ENCODE results near the gene IGF2BP2.

IGF2BP2 gene

DNA sequence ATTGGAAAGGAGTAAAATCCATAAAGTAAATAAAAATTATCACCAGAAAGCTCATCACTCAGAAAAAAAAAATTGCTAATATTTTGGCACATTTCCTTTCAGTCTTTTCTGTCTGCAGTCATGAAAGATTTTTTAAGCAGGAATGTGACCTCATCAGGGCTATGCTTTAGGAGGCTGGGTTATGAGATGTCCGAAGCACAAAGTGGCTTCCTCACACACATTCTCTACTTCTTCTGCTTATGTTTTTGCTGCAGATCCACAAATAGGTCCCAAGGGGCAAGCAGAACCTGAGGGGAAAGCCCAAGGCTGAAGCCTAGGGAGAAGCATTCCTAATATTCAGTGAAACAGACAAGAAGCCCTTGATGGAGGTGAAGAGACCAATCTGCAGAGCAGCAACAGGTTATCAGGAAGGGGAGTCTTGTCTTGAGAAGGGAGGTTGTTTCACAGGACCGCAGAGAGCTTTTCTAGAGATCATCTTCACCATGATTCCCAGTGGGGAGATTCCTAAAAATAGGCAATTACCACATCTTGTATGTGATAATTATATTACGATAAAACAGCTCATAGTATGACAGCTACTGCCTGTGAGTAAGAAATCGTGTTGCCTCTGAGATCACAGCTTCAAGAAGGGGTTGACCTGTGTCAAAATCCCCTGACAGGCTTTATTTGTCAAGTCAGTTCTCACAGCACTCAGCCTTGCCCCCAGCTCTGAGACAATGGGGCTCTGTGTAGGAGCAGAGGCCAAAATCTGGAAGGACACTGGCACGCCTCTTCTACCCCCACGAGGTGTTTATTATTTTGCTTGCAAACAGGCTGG lies 60.5 kb downstream of the IGF2BP2 start:
- peak; percentile 39 for DNase-seq (ENCODE audit: low spot score)

GRCh38 chr3:185763347-185764005 lies 61.4 kb downstream of the IGF2BP2 start:
- DNase-seq (ENCODE audit: low spot score) = no peak

GRCh38 chr3:185760550-185760949 lies 64.3 kb downstream of the IGF2BP2 start:
- DNase-seq (ENCODE audit: low spot score) = peak; percentile 43

DNA sequence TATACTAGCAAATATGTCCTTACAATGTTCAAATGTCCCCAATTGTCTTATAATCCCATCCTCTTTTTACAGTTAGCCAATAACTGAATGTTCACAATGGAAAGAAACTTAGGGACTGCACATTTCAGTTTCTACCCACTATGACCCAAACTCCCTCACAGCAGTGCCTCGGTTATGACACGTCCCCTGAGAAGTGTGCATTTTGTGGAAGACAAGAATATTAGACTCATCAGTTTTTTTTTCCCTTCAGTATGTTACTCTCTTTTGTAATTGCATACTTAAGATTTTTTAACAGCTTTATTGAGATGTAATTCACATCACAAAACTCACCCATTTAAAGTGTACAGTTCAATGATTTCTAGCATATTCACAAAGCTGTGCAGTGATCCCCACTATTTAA lies 64.8 kb downstream of the IGF2BP2 start:
- peak; percentile 40 for DNase-seq (ENCODE audit: low spot score)

- no peak for DNase-seq (ENCODE audit: low spot score)
Measured at GRCh38 chr3:185759512-185759911, 65.3 kb downstream of the IGF2BP2 start.

DNA sequence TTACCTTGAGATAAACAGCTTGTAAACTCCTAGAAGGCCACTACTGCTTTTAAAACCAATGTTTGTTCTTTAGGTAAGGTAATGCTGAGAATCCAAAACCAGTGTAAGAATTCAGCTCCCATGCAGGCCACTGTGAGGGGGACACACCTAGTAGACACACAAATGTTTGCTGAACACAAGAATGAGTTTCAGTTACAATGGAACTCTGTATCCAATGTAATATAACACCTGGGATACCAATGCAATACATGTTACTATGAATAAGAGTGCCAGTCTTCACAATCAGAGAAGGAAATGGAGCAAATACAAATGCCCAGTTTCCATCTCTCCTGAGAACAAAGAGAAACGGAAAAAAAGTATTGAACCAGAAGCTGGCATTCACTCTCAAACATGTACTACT lies 65.9 kb downstream of the IGF2BP2 start:
- no peak for DNase-seq (ENCODE audit: low spot score)

GRCh38 chr3:185757176-185757575 lies 67.7 kb downstream of the IGF2BP2 start:
- DNase-seq (ENCODE audit: low spot score) = no peak

GRCh38 chr3:185756477-185756876 lies 68.4 kb downstream of the IGF2BP2 start:
- DNase-seq (ENCODE audit: low spot score) = no peak

DNA sequence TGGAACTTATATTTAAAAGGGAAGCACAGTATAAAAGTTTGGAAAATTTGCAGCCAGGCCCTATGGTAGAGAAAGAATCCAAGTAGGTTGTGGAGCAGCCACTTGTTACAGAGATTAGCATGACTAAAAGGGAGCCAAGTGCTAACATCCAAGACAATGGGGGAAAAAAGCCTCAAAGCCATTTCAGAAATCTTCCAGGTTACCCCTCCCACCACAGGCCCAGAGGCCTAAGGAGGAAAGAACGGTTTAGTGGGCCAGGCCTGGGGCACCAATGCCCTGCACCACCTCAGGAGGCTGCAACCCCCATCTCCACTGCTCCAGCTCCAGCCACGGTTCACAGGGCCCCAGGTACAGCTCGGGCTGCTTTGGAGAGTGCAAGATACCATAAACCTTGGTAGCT lies 69.9 kb downstream of the IGF2BP2 start:
- DNase-seq (ENCODE audit: low spot score) = no peak

GRCh38 chr3:185753354-185753753 lies 71.5 kb downstream of the IGF2BP2 start:
- no peak for DNase-seq (ENCODE audit: low spot score)

GRCh38 chr3:185750702-185751101 lies 74.1 kb downstream of the IGF2BP2 start:
- DNase-seq (ENCODE audit: low spot score) = no peak

- DNase-seq (ENCODE audit: low spot score) = no peak
Measured at GRCh38 chr3:185750015-185750414, 74.8 kb downstream of the IGF2BP2 start.

DNA sequence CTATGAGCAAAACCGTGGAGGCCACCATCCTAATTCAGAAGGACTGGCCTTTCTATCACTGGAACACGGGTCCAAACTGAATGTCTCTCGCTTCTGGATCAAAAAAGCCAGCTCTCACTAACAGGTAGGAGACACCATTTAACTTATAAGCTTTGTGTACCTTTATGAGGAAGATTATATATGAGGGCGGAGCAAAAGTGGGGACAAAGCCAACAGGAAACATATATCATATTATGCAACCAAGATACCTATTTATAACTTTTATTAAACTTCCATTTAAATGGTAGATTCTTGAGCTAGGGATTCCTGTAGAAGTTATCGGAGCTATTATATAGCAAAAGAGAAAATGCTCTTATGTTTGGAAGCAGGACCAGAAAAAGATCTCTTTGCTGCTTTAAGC lies 78.4 kb downstream of the IGF2BP2 start:
- DNase-seq (ENCODE audit: low spot score) = no peak

- peak; percentile 74 for DNase-seq (ENCODE audit: low spot score)
Measured at GRCh38 chr3:185744997-185745843, 79.6 kb downstream of the IGF2BP2 start.

DNA sequence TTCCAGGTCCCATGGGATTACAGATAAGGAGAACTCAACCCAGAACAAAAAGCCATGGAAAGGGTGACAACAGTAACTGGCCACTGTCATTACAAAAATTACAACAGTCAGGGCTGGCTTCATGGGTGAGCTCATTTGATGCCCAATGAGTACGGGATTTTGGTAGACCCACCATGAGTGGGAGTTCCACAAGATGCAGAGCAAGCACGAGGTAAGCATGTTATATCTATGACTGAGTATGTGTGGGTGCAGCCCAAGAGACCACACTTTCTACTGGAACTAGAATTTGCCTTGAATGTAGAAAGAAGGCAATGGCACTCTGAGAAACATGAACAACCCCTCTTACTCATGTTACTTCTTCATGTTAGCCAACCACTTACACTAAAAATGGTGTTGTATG lies 83.3 kb downstream of the IGF2BP2 start:
- no peak for DNase-seq (ENCODE audit: low spot score)

GRCh38 chr3:185740133-185740532 lies 84.7 kb downstream of the IGF2BP2 start:
- DNase-seq (ENCODE audit: low spot score) = no peak

- DNase-seq (ENCODE audit: low spot score) = no peak
Measured at GRCh38 chr3:185739264-185739701, 85.6 kb downstream of the IGF2BP2 start.

GRCh38 chr3:185737740-185738680 lies 86.8 kb downstream of the IGF2BP2 start:
- no peak for DNase-seq (ENCODE audit: low spot score)

DNA sequence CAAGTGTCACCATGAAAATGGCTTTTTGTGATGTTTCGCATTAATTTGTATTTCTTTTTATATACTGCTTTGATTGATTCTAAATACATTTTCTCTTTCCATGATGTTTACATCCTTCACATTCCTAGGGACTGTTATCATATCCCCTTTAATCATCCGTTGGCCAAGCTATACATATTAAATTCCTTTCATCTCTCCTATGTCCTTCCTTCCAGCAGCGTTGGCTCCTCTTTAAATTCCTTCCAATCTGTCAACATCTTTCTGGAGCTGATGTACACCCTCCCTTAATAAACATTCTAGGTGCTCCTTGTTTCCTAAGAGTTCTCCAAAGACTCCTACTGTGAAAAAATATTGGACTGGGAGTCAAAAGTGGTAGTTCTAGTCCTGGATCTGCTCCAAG lies 87.8 kb downstream of the IGF2BP2 start:
- no peak for DNase-seq (ENCODE audit: low spot score)

GRCh38 chr3:185734725-185735096 lies 90.1 kb downstream of the IGF2BP2 start:
- DNase-seq (ENCODE audit: low spot score) = no peak

DNA sequence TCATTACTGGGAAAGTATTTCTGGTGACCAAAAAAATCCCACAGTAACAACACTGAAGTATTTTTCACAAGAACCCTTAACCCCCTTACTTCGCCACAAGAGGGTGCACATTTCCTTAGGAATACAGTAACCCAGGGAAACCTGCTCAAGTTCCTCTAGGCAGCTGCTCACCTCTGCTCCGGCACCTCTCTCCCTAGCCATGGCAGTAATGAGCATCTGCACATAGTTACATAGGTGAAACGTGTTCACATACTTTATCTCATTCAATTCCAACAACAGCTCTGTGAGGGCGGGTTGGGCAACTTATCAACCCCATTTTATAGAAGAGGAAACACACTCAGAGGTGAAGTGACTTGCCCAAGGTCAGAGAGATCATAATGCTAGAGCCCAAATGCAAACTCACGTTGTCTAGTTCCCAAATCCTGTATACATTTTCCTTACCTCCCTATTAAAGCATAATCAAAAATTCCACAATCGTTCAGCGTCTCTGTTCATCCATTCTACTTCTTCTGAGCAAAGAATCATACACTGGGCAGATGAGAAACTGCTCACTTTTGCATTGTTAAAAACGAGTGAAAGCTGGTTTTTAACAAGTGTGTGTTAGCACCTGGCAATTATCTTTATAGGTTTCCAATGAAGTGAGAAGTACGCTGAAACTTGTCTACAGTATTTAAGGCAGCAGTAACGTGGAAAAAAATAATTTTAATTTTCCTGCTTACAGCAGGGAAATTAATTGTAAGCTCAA lies 90.7 kb downstream of the IGF2BP2 start:
- peak; percentile 70 for DNase-seq (ENCODE audit: low spot score)
